Spleen (tissue), 7 donors: ENCODE results near the gene MST1.

ENCODE experiments used
- CTCF ChIP-seq, 11 experiments: fragments of 200-600 bp in 7 of 11; fragments of 450-650 bp in 4 of 11; sonication (generic) in 4 of 11; IDR thresholded peaks in 8 of 11; conservative IDR thresholded peaks in 3 of 11; 1 replicate in 7 of 11; 2 replicates in 4 of 11; pipeline versions ENCODE4 v1.4.0 to v1.8.0; 2016 to 2021; ENCODE audit warnings: antibody characterized with exemption in 11 of 11, inconsistent platforms in 4 of 11, mild to moderate bottlenecking in 1 of 11
- POLR2A ChIP-seq, 3 donors: fragments of 450-650 bp; IDR thresholded peaks; one replicate each; pipeline ENCODE4 v1.5.1; 2017; ENCODE audit warnings: antibody characterized with exemption in 3 of 3, mild to moderate bottlenecking in 1 of 3
- donor health status: DM: no; HTN: no; CAD: no; lungs with moderate emphysema.
- donor health status: DM: no; HTN: no; CAD: no.
- donor health status: DM: no; HTN: no; CAD: no.

GRCh38 chr3:49641292-49641691, 48.0 kb downstream of the MST1 start:
- TF ChIP-seq CTCF (IDR thresholded peaks at IDR 0.05 in 8 of 11, conservative IDR thresholded peaks at IDR 0.05 in 3 of 11) (no peak), POLR2A (IDR thresholded peaks at IDR 0.05) (no peak)
